Brain microvascular endothelial cell (primary cell): ENCODE measurements around the gene TET2.

ENCODE experiments used
- DNase-seq: peaks from one replicate; pipeline ENCODE4 v3.0.0-alpha.2; 2020
- H3K27ac ChIP-seq: fragments of 250-450 bp; sonication (Bioruptor Pico); 2 replicates; pipeline ENCODE4 v1.5.1; 2020; ENCODE audit warnings: mild to moderate bottlenecking, moderate library complexity
- H3K27me3 ChIP-seq: fragments of 250-450 bp; sonication (Bioruptor Pico); replicated peaks from 2 replicates; pipeline ENCODE4 v1.5.1; 2020; ENCODE audit warnings: mild to moderate bottlenecking
- H3K36me3 ChIP-seq: fragments of 250-450 bp; sonication (Bioruptor Pico); replicated peaks from 2 replicates; pipeline ENCODE4 v1.5.1; 2020; ENCODE audit warnings: mild to moderate bottlenecking
- H3K4me3 ChIP-seq: 2 replicates; pipeline ENCODE4 v1.5.1; 2011; ENCODE audit warnings: low read depth, mild to moderate bottlenecking, control low read depth, low read length, moderate library complexity
- CTCF ChIP-seq: IDR thresholded peaks from 2 replicates; pipeline ENCODE4 v1.5.1; 2011; ENCODE audit warnings: low read depth, mild to moderate bottlenecking, moderate library complexity, low read length, control low read depth, inconsistent platforms; ENCODE audit errors: missing control alignments
- in situ Hi-C: cut with HindIII; loops from 2 replicates; pipeline ENCODE4 v1.10.0; 2017; ENCODE audit warnings: low sequenced_read_pairs, low pct_ligation_motif_present

The TET2 gene

GRCh38 chr4:105148776-105149175 is 2.1 kb downstream of the TET2 start:
- in situ Hi-C loops, result no loop called here
- TF ChIP-seq CTCF, result no peak
- no peak for DNase-seq
- Histone ChIP-seq H3K27ac (no peak overlapping the region), H3K4me3 (peak overlapping the region; percentile 70), H3K27me3 (no peaks in the 10 kb centered on the region), H3K36me3 (no peaks in the 10 kb centered on the region)

- H3K4me3 ChIP-seq, result no peak overlapping the region
- in situ Hi-C loops, result no loop called here
- H3K27ac ChIP-seq, result no peak overlapping the region
- DNase-seq, result no peak
- TF ChIP-seq CTCF, result no peak
- no peaks in the 10 kb centered on the region for H3K27me3 ChIP-seq
- H3K36me3 ChIP-seq, result no peaks in the 10 kb centered on the region
Measured at GRCh38 chr4:105149771-105150170, 3.1 kb downstream of the TET2 start.

- no peak for TF ChIP-seq CTCF
- no peak overlapping the region for H3K27ac ChIP-seq
- H3K36me3 ChIP-seq, result no peaks in the 10 kb centered on the region
- H3K4me3 ChIP-seq, result no peak overlapping the region
- no peaks in the 10 kb centered on the region for H3K27me3 ChIP-seq
- in situ Hi-C loops, result no loop called here
- DNase-seq, result no peak
Measured at GRCh38 chr4:105150503-105150902, 3.8 kb downstream of the TET2 start.

- Histone ChIP-seq H3K27ac (no peak overlapping the region), H3K4me3 (no peak overlapping the region), H3K36me3 (no peaks in the 10 kb centered on the region), H3K27me3 (no peaks in the 10 kb centered on the region)
- in situ Hi-C loops, result no loop called here
- TF ChIP-seq CTCF, result no peak
- no peak for DNase-seq
Measured at GRCh38 chr4:105153749-105154148, 7.1 kb downstream of the TET2 start.

- no peak overlapping the region for H3K4me3 ChIP-seq
- no peak for TF ChIP-seq CTCF
- in situ Hi-C loops, result no loop called here
Measured at GRCh38 chr4:105154576-105154975, 7.9 kb downstream of the TET2 start.

GRCh38 chr4:105155426-105155825 is 8.8 kb downstream of the TET2 start:
- Histone ChIP-seq H3K27ac (no peak overlapping the region), H3K4me3 (no peak overlapping the region), H3K27me3 (no peaks in the 10 kb centered on the region), H3K36me3 (no peaks in the 10 kb centered on the region)
- in situ Hi-C loops, result no loop called here
- no peak for DNase-seq
- TF ChIP-seq CTCF, result no peak

More at GRCh38 chr4:105154576-105154975, 7.9 kb downstream of the TET2 start:
- Histone ChIP-seq H3K36me3 (no peaks in the 10 kb centered on the region), H3K27ac (no peak overlapping the region), H3K27me3 (no peaks in the 10 kb centered on the region)
- no peak for DNase-seq
